ENCODE measurements around the gene SPHK2.
"Not testable (repeated sequence)": the region's sequence is repeated elsewhere in the genome, so short reads cannot be mapped to it uniquely, and the experiment has no call there.

The SPHK2 gene

GRCh38 chr19:48629599-48630295 is 10.4 kb downstream of the SPHK2 start:
- no peak for TF ChIP-seq CTCF (IDR thresholded peaks at IDR 0.05; ENCODE audit: low read length, missing control alignments)
- H3K4me3 ChIP-seq (replicated peaks; ENCODE audit: low read depth, low read length), result peak overlapping the region; percentile 8
- DNase-seq (ENCODE audit: low read depth), result peak; percentile 78

- H3K4me3 ChIP-seq (replicated peaks; ENCODE audit: low read depth, low read length), result peak overlapping the region; percentile 21
- peak; percentile 80 for DNase-seq (ENCODE audit: low read depth)
- peak; percentile 26 for TF ChIP-seq CTCF (IDR thresholded peaks at IDR 0.05; ENCODE audit: low read length, missing control alignments)
Measured at GRCh38 chr19:48630296-48631063, 11.2 kb downstream of the SPHK2 start.

- peak overlapping the region; percentile 21 for H3K4me3 ChIP-seq (replicated peaks; ENCODE audit: low read depth, low read length)
- TF ChIP-seq CTCF (IDR thresholded peaks at IDR 0.05; ENCODE audit: low read length, missing control alignments), result no peak
- no peak for DNase-seq (ENCODE audit: low read depth)
Measured at GRCh38 chr19:48631225-48631624, 11.9 kb downstream of the SPHK2 start.

GRCh38 chr19:48632286-48632685 is 13.0 kb downstream of the SPHK2 start:
- H3K4me3 ChIP-seq (replicated peaks; ENCODE audit: low read depth, low read length); DNase-seq (ENCODE audit: low read depth): not testable (repeated sequence)

- TF ChIP-seq CTCF (IDR thresholded peaks at IDR 0.05; ENCODE audit: low read length, missing control alignments), result no peak
- no peak overlapping the region for H3K4me3 ChIP-seq (replicated peaks; ENCODE audit: low read depth, low read length)
- DNase-seq (ENCODE audit: low read depth), result peak; percentile 53
Measured at GRCh38 chr19:48632692-48633147, 13.4 kb downstream of the SPHK2 start.

- no peak for TF ChIP-seq CTCF (IDR thresholded peaks at IDR 0.05; ENCODE audit: low read length, missing control alignments)
- H3K4me3 ChIP-seq (replicated peaks; ENCODE audit: low read depth, low read length), result no peak overlapping the region
Measured at GRCh38 chr19:48633148-48634035, 14.1 kb downstream of the SPHK2 start.

GRCh38 chr19:48634036-48634342 is 14.7 kb downstream of the SPHK2 start:
- DNase-seq (ENCODE audit: low read depth), result no peak
- no peak for TF ChIP-seq CTCF (IDR thresholded peaks at IDR 0.05; ENCODE audit: low read length, missing control alignments)
- peak overlapping the region; percentile 38 for H3K4me3 ChIP-seq (replicated peaks; ENCODE audit: low read depth, low read length)

More at GRCh38 chr19:48633148-48634035, 14.1 kb downstream of the SPHK2 start:
- DNase-seq (ENCODE audit: low read depth), result no peak
